RWPE2 (cell line): ENCODE results near the gene KCNN3.

Experiments
- ATAC-seq: fragments of 200-7000 bp; cut with Tn5 transposase; 3 replicates; pipeline ENCODE4 v1.9.1; 2021; ENCODE audit warnings: low read depth
- DNase-seq: peaks from one replicate; pipeline ENCODE4 v3.0.0-alpha.2; 2020; ENCODE audit warnings: low spot score
- H3K27ac ChIP-seq: fragments of 450-650 bp; 2 replicates; pipeline ENCODE4 v1.5.1; 2017; ENCODE audit warnings: mild to moderate bottlenecking; ENCODE audit not compliant: poor library complexity, severe bottlenecking
- H3K27me3 ChIP-seq: fragments of 250-450 bp; sonication (Bioruptor Pico); 2 replicates; pipeline ENCODE4 v1.5.1; 2021; ENCODE audit warnings: mild to moderate bottlenecking, moderate library complexity; ENCODE audit not compliant: insufficient read depth, poor library complexity, severe bottlenecking
- H3K36me3 ChIP-seq: fragments of 250-450 bp; sonication (Bioruptor Pico); 2 replicates; pipeline ENCODE4 v1.5.1; 2020; ENCODE audit warnings: low read depth, mild to moderate bottlenecking, moderate library complexity
- H3K4me1 ChIP-seq: fragments of 250-450 bp; sonication (Bioruptor Pico); 2 replicates; pipeline ENCODE4 v1.5.1; 2021; ENCODE audit warnings: mild to moderate bottlenecking, moderate library complexity; ENCODE audit not compliant: insufficient read depth, poor library complexity, severe bottlenecking
- H3K4me3 ChIP-seq: fragments of 250-450 bp; sonication (Bioruptor Pico); 2 replicates; pipeline ENCODE4 v1.5.1; 2021; ENCODE audit warnings: mild to moderate bottlenecking, moderate library complexity; ENCODE audit not compliant: severe bottlenecking
- H3K9me3 ChIP-seq: fragments of 250-450 bp; sonication (Bioruptor Pico); 2 replicates; pipeline ENCODE4 v1.5.1; 2021; ENCODE audit warnings: mild to moderate bottlenecking, moderate library complexity; ENCODE audit not compliant: severe bottlenecking
- TF ChIP-seq, protein P1 (sequence below): fragments of 450-650 bp; IDR thresholded peaks from one replicate; pipeline ENCODE4 v1.5.1; 2017; ENCODE audit warnings: mild to moderate bottlenecking, moderate library complexity; ENCODE audit not compliant: poor library complexity, severe bottlenecking

The KCNN3 gene

GRCh38 chr1:154833841-154834240 is 36.2 kb downstream of the KCNN3 start:
- H3K4me1 ChIP-seq = no peaks in the 10 kb centered on the region
- ATAC-seq (no peak), DNase-seq (no peak)
- H3K9me3 ChIP-seq = peaks cover 2% of the 10 kb centered on the region
- TF ChIP-seq, protein P1, sequence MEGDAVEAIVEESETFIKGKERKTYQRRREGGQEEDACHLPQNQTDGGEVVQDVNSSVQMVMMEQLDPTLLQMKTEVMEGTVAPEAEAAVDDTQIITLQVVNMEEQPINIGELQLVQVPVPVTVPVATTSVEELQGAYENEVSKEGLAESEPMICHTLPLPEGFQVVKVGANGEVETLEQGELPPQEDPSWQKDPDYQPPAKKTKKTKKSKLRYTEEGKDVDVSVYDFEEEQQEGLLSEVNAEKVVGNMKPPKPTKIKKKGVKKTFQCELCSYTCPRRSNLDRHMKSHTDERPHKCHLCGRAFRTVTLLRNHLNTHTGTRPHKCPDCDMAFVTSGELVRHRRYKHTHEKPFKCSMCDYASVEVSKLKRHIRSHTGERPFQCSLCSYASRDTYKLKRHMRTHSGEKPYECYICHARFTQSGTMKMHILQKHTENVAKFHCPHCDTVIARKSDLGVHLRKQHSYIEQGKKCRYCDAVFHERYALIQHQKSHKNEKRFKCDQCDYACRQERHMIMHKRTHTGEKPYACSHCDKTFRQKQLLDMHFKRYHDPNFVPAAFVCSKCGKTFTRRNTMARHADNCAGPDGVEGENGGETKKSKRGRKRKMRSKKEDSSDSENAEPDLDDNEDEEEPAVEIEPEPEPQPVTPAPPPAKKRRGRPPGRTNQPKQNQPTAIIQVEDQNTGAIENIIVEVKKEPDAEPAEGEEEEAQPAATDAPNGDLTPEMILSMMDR = no peak
- H3K27me3 ChIP-seq = no peaks in the 10 kb centered on the region
- no peak overlapping the region for H3K4me3 ChIP-seq
- no peak overlapping the region for H3K27ac ChIP-seq
- no peaks in the 10 kb centered on the region for H3K36me3 ChIP-seq

DNA sequence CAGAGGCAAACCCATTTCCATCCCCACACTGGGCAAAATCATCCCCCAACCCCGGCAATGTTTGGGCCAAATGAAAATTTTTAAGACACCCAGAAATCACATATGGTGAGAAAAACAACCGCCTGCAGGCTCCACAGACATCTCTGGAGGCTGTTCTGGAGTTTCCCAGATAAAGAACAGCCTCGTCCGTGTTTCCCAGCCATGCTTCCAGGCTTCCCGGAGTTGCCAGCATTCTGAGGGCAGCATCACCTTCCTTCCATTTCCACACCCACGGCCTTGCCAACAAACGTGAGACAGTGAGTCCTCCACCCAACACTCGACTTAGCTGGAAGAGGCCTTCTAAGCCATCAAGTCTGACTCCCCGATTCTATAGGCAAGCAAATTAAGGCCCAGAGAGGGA is 36.9 kb downstream of the KCNN3 start:
- Histone ChIP-seq H3K36me3 (no peaks in the 10 kb centered on the region), H3K9me3 (no peaks in the 10 kb centered on the region), H3K27ac (no peak overlapping the region), H3K4me1 (no peaks in the 10 kb centered on the region), H3K4me3 (no peak overlapping the region), H3K27me3 (no peaks in the 10 kb centered on the region)
- ATAC-seq (no peak), DNase-seq (no peak)
- TF ChIP-seq, protein P1 = no peak

DNA sequence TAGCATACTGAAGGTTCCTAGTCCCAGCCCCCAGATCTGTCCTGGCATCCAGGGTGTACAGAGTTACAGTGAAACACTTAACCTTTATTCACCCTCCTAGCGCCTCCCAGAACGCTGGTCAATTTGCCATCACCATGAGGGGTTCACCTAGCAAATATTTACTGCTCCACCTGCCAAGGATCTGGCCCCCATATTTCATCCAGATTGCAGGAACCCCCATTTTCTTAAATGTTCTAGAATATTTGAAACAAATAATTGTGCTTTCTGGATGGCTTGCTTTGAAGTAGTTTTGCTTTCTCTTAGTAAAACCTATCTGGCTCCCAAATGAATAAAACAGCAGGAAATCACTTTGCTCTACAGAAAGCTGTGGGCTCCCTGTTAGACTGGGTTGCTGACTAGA is 37.7 kb downstream of the KCNN3 start:
- H3K27me3 ChIP-seq = no peaks in the 10 kb centered on the region
- no peaks in the 10 kb centered on the region for H3K9me3 ChIP-seq
- H3K4me1 ChIP-seq = no peaks in the 10 kb centered on the region
- H3K27ac ChIP-seq = no peak overlapping the region
- DNase-seq (no peak), ATAC-seq (no peak)
- no peak overlapping the region for H3K4me3 ChIP-seq
- TF ChIP-seq, protein P1 = no peak
- H3K36me3 ChIP-seq = no peaks in the 10 kb centered on the region

- Histone ChIP-seq H3K36me3 (no peaks in the 10 kb centered on the region), H3K9me3 (no peaks in the 10 kb centered on the region)
- ATAC-seq = no peak
These were observed 38.6 kb downstream of the KCNN3 start for GRCh38 chr1:154831462-154831861.

GRCh38 chr1:154829062-154829461 is 41.0 kb downstream of the KCNN3 start:
- Histone ChIP-seq H3K27ac (no peak overlapping the region), H3K4me3 (no peak overlapping the region), H3K4me1 (no peaks in the 10 kb centered on the region), H3K9me3 (no peaks in the 10 kb centered on the region), H3K27me3 (no peaks in the 10 kb centered on the region), H3K36me3 (no peaks in the 10 kb centered on the region)
- no peak for DNase-seq
- TF ChIP-seq, protein P1 = no peak
- no peak for ATAC-seq

More at GRCh38 chr1:154831462-154831861, 38.6 kb downstream of the KCNN3 start:
- DNase-seq = no peak
- no peak overlapping the region for H3K4me3 ChIP-seq
- H3K27me3 ChIP-seq = no peaks in the 10 kb centered on the region
- H3K4me1 ChIP-seq = no peaks in the 10 kb centered on the region
- H3K27ac ChIP-seq = no peak overlapping the region
- TF ChIP-seq, protein P1 = no peak
